ENCODE data around the gene YIF1A.
"Not testable (repeated sequence)": the region's sequence is repeated elsewhere in the genome, so short reads cannot be mapped to it uniquely, and the experiment has no call there.

YIF1A gene

GRCh38 chr11:66259225-66259624, 29.7 kb downstream of the YIF1A start:
- no peaks in the 10 kb centered on the region for H3K27me3 ChIP-seq (ENCODE audit: control insufficient read depth in 1 of 2, insufficient read depth in 2 of 2, low read length in 2 of 2)
- H3K4me3 ChIP-seq (ENCODE audit: low read length in 2 of 2): peak overlapping the region in 1 of 2 donors; percentile 95
- H3K4me1 ChIP-seq (ENCODE audit: control insufficient read depth, insufficient read depth, low read length): peaks cover 28% of the 10 kb centered on the region
- H3K9ac ChIP-seq (ENCODE audit: low read length in 2 of 2): peak overlapping the region in 1 of 2 donors; percentile 81
- no peaks in the 10 kb centered on the region for H3K9me3 ChIP-seq (ENCODE audit: control insufficient read depth in 2 of 2, low read length in 2 of 2)
- H3K27ac ChIP-seq (ENCODE audit: low read length): no peak overlapping the region
- peaks cover 22 to 32% of the 10 kb centered on the region in 2 donors for H3K36me3 ChIP-seq (ENCODE audit: control insufficient read depth in 2 of 2, insufficient read depth in 2 of 2, low read length in 2 of 2)

GRCh38 chr11:66258473-66258893, 30.5 kb downstream of the YIF1A start:
- H3K27ac ChIP-seq (ENCODE audit: low read length): peak overlapping the region; percentile 75

GRCh38 chr11:66253081-66253480, 35.9 kb downstream of the YIF1A start:
- not testable (repeated sequence) for H3K9me3 ChIP-seq (ENCODE audit: control insufficient read depth in 2 of 2, low read length in 2 of 2); H3K9ac ChIP-seq (ENCODE audit: low read length in 2 of 2); H3K36me3 ChIP-seq (ENCODE audit: control insufficient read depth in 2 of 2, insufficient read depth in 2 of 2, low read length in 2 of 2); H3K27ac ChIP-seq (ENCODE audit: low read length); H3K27me3 ChIP-seq (ENCODE audit: control insufficient read depth in 1 of 2, insufficient read depth in 2 of 2, low read length in 2 of 2); H3K4me3 ChIP-seq (ENCODE audit: low read length in 2 of 2)
- peaks cover 11% of the 10 kb centered on the region for H3K4me1 ChIP-seq (ENCODE audit: control insufficient read depth, insufficient read depth, low read length)

More at GRCh38 chr11:66258473-66258893, 30.5 kb downstream of the YIF1A start:
- Histone ChIP-seq H3K4me1 (ENCODE audit: control insufficient read depth, insufficient read depth, low read length) (peaks cover 28% of the 10 kb centered on the region), H3K36me3 (ENCODE audit: control insufficient read depth in 2 of 2, insufficient read depth in 2 of 2, low read length in 2 of 2) (peaks cover 15 to 31% of the 10 kb centered on the region in 2 donors), H3K9me3 (ENCODE audit: control insufficient read depth in 2 of 2, low read length in 2 of 2) (no peaks in the 10 kb centered on the region), H3K27me3 (ENCODE audit: control insufficient read depth in 1 of 2, insufficient read depth in 2 of 2, low read length in 2 of 2) (no peaks in the 10 kb centered on the region), H3K9ac (ENCODE audit: low read length in 2 of 2) (peak overlapping the region; percentile 79 to 81), H3K4me3 (ENCODE audit: low read length in 2 of 2) (peak overlapping the region; percentile 88 to 95)

- H3K9me3 ChIP-seq (ENCODE audit: control insufficient read depth in 2 of 2, low read length in 2 of 2): no peaks in the 10 kb centered on the region
- H3K27me3 ChIP-seq (ENCODE audit: control insufficient read depth in 1 of 2, insufficient read depth in 2 of 2, low read length in 2 of 2): no peaks in the 10 kb centered on the region
- no peak overlapping the region for H3K4me3 ChIP-seq (ENCODE audit: low read length in 2 of 2)
- H3K4me1 ChIP-seq (ENCODE audit: control insufficient read depth, insufficient read depth, low read length): peaks cover 3% of the 10 kb centered on the region
- peaks cover 0 to 10% of the 10 kb centered on the region in 2 donors for H3K36me3 ChIP-seq (ENCODE audit: control insufficient read depth in 2 of 2, insufficient read depth in 2 of 2, low read length in 2 of 2)
- H3K27ac ChIP-seq (ENCODE audit: low read length): no peak overlapping the region
- no peak overlapping the region for H3K9ac ChIP-seq (ENCODE audit: low read length in 2 of 2)
Measured at GRCh38 chr11:66251809-66252208, 37.1 kb downstream of the YIF1A start.

- H3K4me1 ChIP-seq (ENCODE audit: control insufficient read depth, insufficient read depth, low read length): no peaks in the 10 kb centered on the region
- no peaks in the 10 kb centered on the region for H3K9me3 ChIP-seq (ENCODE audit: control insufficient read depth in 2 of 2, low read length in 2 of 2)
- no peak overlapping the region for H3K9ac ChIP-seq (ENCODE audit: low read length in 2 of 2)
- H3K27me3 ChIP-seq (ENCODE audit: control insufficient read depth in 1 of 2, insufficient read depth in 2 of 2, low read length in 2 of 2): no peaks in the 10 kb centered on the region
- peaks cover 0 to 16% of the 10 kb centered on the region in 2 donors for H3K36me3 ChIP-seq (ENCODE audit: control insufficient read depth in 2 of 2, insufficient read depth in 2 of 2, low read length in 2 of 2)
- no peak overlapping the region for H3K27ac ChIP-seq (ENCODE audit: low read length)
- no peak overlapping the region for H3K4me3 ChIP-seq (ENCODE audit: low read length in 2 of 2)
Measured at GRCh38 chr11:66248903-66249302, 40.0 kb downstream of the YIF1A start.

GRCh38 chr11:66247801-66248200, 41.1 kb downstream of the YIF1A start:
- H3K27ac ChIP-seq (ENCODE audit: low read length): no peak overlapping the region
- H3K9ac ChIP-seq (ENCODE audit: low read length in 2 of 2): no peak overlapping the region
- H3K4me3 ChIP-seq (ENCODE audit: low read length in 2 of 2): no peak overlapping the region
- H3K36me3 ChIP-seq (ENCODE audit: control insufficient read depth in 2 of 2, insufficient read depth in 2 of 2, low read length in 2 of 2): peaks cover 0 to 22% of the 10 kb centered on the region in 2 donors
- H3K27me3 ChIP-seq (ENCODE audit: control insufficient read depth in 1 of 2, insufficient read depth in 2 of 2, low read length in 2 of 2): no peaks in the 10 kb centered on the region
- no peaks in the 10 kb centered on the region for H3K4me1 ChIP-seq (ENCODE audit: control insufficient read depth, insufficient read depth, low read length)
- no peaks in the 10 kb centered on the region for H3K9me3 ChIP-seq (ENCODE audit: control insufficient read depth in 2 of 2, low read length in 2 of 2)

- Histone ChIP-seq H3K36me3 (ENCODE audit: control insufficient read depth in 2 of 2, insufficient read depth in 2 of 2, low read length in 2 of 2) (peaks cover 2 to 25% of the 10 kb centered on the region in 2 donors), H3K9me3 (ENCODE audit: control insufficient read depth in 2 of 2, low read length in 2 of 2) (no peaks in the 10 kb centered on the region), H3K4me1 (ENCODE audit: control insufficient read depth, insufficient read depth, low read length) (no peaks in the 10 kb centered on the region), H3K27ac (ENCODE audit: low read length) (no peak overlapping the region), H3K4me3 (ENCODE audit: low read length in 2 of 2) (no peak overlapping the region), H3K9ac (ENCODE audit: low read length in 2 of 2) (no peak overlapping the region), H3K27me3 (ENCODE audit: control insufficient read depth in 1 of 2, insufficient read depth in 2 of 2, low read length in 2 of 2) (no peaks in the 10 kb centered on the region)
Measured at GRCh38 chr11:66247295-66247694, 41.6 kb downstream of the YIF1A start.

- H3K36me3 ChIP-seq (ENCODE audit: control insufficient read depth in 2 of 2, insufficient read depth in 2 of 2, low read length in 2 of 2): peaks cover 24 to 33% of the 10 kb centered on the region in 2 donors
- H3K4me3 ChIP-seq (ENCODE audit: low read length in 2 of 2): no peak overlapping the region
- H3K27me3 ChIP-seq (ENCODE audit: control insufficient read depth in 1 of 2, insufficient read depth in 2 of 2, low read length in 2 of 2): no peaks in the 10 kb centered on the region
- H3K4me1 ChIP-seq (ENCODE audit: control insufficient read depth, insufficient read depth, low read length): no peaks in the 10 kb centered on the region
- H3K9ac ChIP-seq (ENCODE audit: low read length in 2 of 2): no peak overlapping the region
- H3K9me3 ChIP-seq (ENCODE audit: control insufficient read depth in 2 of 2, low read length in 2 of 2): no peaks in the 10 kb centered on the region
- no peak overlapping the region for H3K27ac ChIP-seq (ENCODE audit: low read length)
Measured at GRCh38 chr11:66243782-66244535, 45.0 kb downstream of the YIF1A start.

- no peak overlapping the region for H3K9ac ChIP-seq (ENCODE audit: low read length in 2 of 2)
- H3K27me3 ChIP-seq (ENCODE audit: control insufficient read depth in 1 of 2, insufficient read depth in 2 of 2, low read length in 2 of 2): no peaks in the 10 kb centered on the region
- peaks cover 34 to 36% of the 10 kb centered on the region in 2 donors for H3K36me3 ChIP-seq (ENCODE audit: control insufficient read depth in 2 of 2, insufficient read depth in 2 of 2, low read length in 2 of 2)
- H3K27ac ChIP-seq (ENCODE audit: low read length): no peak overlapping the region
- no peaks in the 10 kb centered on the region for H3K4me1 ChIP-seq (ENCODE audit: control insufficient read depth, insufficient read depth, low read length)
- no peaks in the 10 kb centered on the region for H3K9me3 ChIP-seq (ENCODE audit: control insufficient read depth in 2 of 2, low read length in 2 of 2)
- no peak overlapping the region for H3K4me3 ChIP-seq (ENCODE audit: low read length in 2 of 2)
Measured at GRCh38 chr11:66242095-66242765, 46.7 kb downstream of the YIF1A start.

GRCh38 chr11:66240781-66241136, 48.2 kb downstream of the YIF1A start:
- Histone ChIP-seq H3K9ac (ENCODE audit: low read length in 2 of 2) (no peak overlapping the region), H3K4me3 (ENCODE audit: low read length in 2 of 2) (no peak overlapping the region), H3K27me3 (ENCODE audit: control insufficient read depth in 1 of 2, insufficient read depth in 2 of 2, low read length in 2 of 2) (no peaks in the 10 kb centered on the region), H3K4me1 (ENCODE audit: control insufficient read depth, insufficient read depth, low read length) (no peaks in the 10 kb centered on the region), H3K27ac (ENCODE audit: low read length) (no peak overlapping the region), H3K9me3 (ENCODE audit: control insufficient read depth in 2 of 2, low read length in 2 of 2) (no peaks in the 10 kb centered on the region), H3K36me3 (ENCODE audit: control insufficient read depth in 2 of 2, insufficient read depth in 2 of 2, low read length in 2 of 2) (peaks cover 40 to 41% of the 10 kb centered on the region in 2 donors)

All from stomach smooth muscle (tissue), 2 donors.